ENCODE measurements around the gene KIT. TPM values are rescaled to one million over a fixed set of nuclear protein-coding genes. Genes with fewer than 3 reads are reported as not detected.

Gene KIT
- total RNA-seq, 6 donors from 2014 or later = 2.8 to 38.7 (median 12.7) TPM

DNA sequence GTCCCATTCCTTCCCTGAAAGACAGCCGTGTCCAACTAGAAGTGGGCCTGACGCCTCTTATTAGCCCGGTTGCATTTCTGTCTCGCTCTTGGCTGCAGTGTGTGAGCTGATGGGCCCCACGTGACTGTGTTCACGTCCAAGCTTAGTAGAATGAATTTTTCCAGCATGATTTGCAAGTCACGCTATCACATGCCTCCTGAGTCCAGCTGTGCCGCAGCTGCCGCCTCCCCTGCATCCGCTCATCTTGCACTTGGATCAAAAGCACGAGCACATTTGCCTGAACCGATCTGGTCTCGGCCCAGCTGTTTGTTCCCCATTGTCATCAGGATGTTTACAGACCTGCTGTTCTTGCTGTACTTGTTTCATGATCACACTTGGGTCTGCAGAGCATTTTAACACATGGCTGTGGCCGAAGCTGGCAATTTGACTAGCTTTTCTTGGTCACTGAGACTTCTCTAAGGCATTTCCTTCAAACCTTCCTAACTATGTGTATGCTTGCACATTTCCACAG, 126.5 kb downstream of the KIT start:
- ATAC-seq (ENCODE audit: low FRiP score in 2 of 2) (peak; percentile 71 to 90), DNase-seq (peak; percentile 60 to 87)
- H3K27ac ChIP-seq = peak overlapping the region in 2 of 4 donors; percentile 24 to 50

More for the DNA sequence above, 126.5 kb downstream of the KIT start:
- Histone ChIP-seq H3K9me3 (no peaks in the 10 kb centered on the region), H3K27me3 (no peaks in the 10 kb centered on the region), H3K4me3 (no peak overlapping the region), H3K4me1 (peaks cover 8 to 14% (median 11%) of the 10 kb centered on the region in 4 donors), H3K36me3 (no peaks in the 10 kb centered on the region)
- TF ChIP-seq, protein P1, sequence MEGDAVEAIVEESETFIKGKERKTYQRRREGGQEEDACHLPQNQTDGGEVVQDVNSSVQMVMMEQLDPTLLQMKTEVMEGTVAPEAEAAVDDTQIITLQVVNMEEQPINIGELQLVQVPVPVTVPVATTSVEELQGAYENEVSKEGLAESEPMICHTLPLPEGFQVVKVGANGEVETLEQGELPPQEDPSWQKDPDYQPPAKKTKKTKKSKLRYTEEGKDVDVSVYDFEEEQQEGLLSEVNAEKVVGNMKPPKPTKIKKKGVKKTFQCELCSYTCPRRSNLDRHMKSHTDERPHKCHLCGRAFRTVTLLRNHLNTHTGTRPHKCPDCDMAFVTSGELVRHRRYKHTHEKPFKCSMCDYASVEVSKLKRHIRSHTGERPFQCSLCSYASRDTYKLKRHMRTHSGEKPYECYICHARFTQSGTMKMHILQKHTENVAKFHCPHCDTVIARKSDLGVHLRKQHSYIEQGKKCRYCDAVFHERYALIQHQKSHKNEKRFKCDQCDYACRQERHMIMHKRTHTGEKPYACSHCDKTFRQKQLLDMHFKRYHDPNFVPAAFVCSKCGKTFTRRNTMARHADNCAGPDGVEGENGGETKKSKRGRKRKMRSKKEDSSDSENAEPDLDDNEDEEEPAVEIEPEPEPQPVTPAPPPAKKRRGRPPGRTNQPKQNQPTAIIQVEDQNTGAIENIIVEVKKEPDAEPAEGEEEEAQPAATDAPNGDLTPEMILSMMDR (IDR thresholded peaks at IDR 0.05) = no peak
- TF ChIP-seq POLR2AphosphoS5 (IDR thresholded peaks at IDR 0.05) = peak; percentile 72 to 87
- peak in 1 of 4 donors; percentile 46 for TF ChIP-seq EP300 (IDR thresholded peaks at IDR 0.05)
- TF ChIP-seq POLR2A (IDR thresholded peaks at IDR 0.05) = no peak
- WGBS, 2 donors = 40 to 43% methylated on average over 12 to 14 of the region's 14 CpGs
